SJSA1 (cell line): ENCODE results near the gene PLOD2. TPM values are rescaled to one million over a fixed set of nuclear protein-coding genes. Genes with fewer than 3 reads are reported as not detected.

Experiments used
- DNase-seq, 2 experiments: peaks; one replicate each; pipeline ENCODE4 v3.0.0-alpha.2; 2015 to 2020; ENCODE audit warnings: low spot score in 2 of 2, low read depth in 1 of 2
- H3K27ac ChIP-seq: fragments of 250-450 bp; sonication (Bioruptor Pico); 2 replicates; pipeline ENCODE4 v1.5.1; 2020; ENCODE audit warnings: mild to moderate bottlenecking, moderate library complexity
- H3K27me3 ChIP-seq: fragments of 250-450 bp; sonication (Bioruptor Pico); replicated peaks from 2 replicates; pipeline ENCODE4 v1.5.1; 2020; ENCODE audit warnings: mild to moderate bottlenecking, moderate library complexity
- H3K36me3 ChIP-seq: fragments of 250-450 bp; sonication (Bioruptor Pico); 2 replicates; pipeline ENCODE4 v1.5.1; 2020; ENCODE audit warnings: mild to moderate bottlenecking
- H3K4me1 ChIP-seq: fragments of 250-450 bp; sonication (Bioruptor Pico); replicated peaks from 2 replicates; pipeline ENCODE4 v1.6.1; 2021; ENCODE audit warnings: mild to moderate bottlenecking
- H3K4me3 ChIP-seq: fragments of 250-450 bp; sonication (Bioruptor Pico); 2 replicates; pipeline ENCODE4 v1.5.1; 2020; ENCODE audit warnings: mild to moderate bottlenecking
- H3K9me3 ChIP-seq: fragments of 250-450 bp; sonication (Bioruptor Pico); replicated peaks from 2 replicates; pipeline ENCODE4 v1.5.1; 2020; ENCODE audit warnings: mild to moderate bottlenecking
- total RNA-seq: library from RNA; depleted of rRNA; stranded (reverse); fragments of >200 nt; shearing (Covaris generic); gene quantifications from 2 replicates; pipeline ENCODE4 v1.2.3, GENCODE V29; 2014

PLOD2 gene
- total RNA-seq, 1 experiment from 2014 or later = 109 TPM

GRCh38 chr3:146145642-146146041 lies 15.3 kb downstream of the PLOD2 start:
- H3K4me1 ChIP-seq = peaks cover 35% of the 10 kb centered on the region
- peaks cover 7% of the 10 kb centered on the region; the same call in 1 of the 2 replicates for H3K36me3 ChIP-seq

GRCh38 chr3:146142757-146143156 lies 18.2 kb downstream of the PLOD2 start:
- H3K27me3 ChIP-seq = no peaks in the 10 kb centered on the region
- peaks cover 51% of the 10 kb centered on the region for H3K4me1 ChIP-seq
- peak overlapping the region; percentile 4; the same call in 1 of the 2 replicates for H3K27ac ChIP-seq
- DNase-seq = peak; percentile 45 to 50
- no peaks in the 10 kb centered on the region; the same call in 1 of the 2 replicates for H3K36me3 ChIP-seq
- no peaks in the 10 kb centered on the region for H3K9me3 ChIP-seq
- H3K4me3 ChIP-seq = no peak overlapping the region

More at GRCh38 chr3:146145642-146146041, 15.3 kb downstream of the PLOD2 start:
- no peaks in the 10 kb centered on the region for H3K27me3 ChIP-seq
- DNase-seq = no peak
- H3K27ac ChIP-seq = no peak overlapping the region
- H3K9me3 ChIP-seq = no peaks in the 10 kb centered on the region
- H3K4me3 ChIP-seq = no peak overlapping the region

GRCh38 chr3:146139586-146140110 lies 21.3 kb downstream of the PLOD2 start:
- DNase-seq = no peak
- Histone ChIP-seq H3K4me1 (peaks cover 47% of the 10 kb centered on the region), H3K9me3 (no peaks in the 10 kb centered on the region), H3K27me3 (no peaks in the 10 kb centered on the region), H3K4me3 (no peak overlapping the region), H3K36me3 (no peaks in the 10 kb centered on the region; the same call in 1 of the 2 replicates), H3K27ac (no peak overlapping the region; the same call in 1 of the 2 replicates)

GRCh38 chr3:146138902-146139301 lies 22.1 kb downstream of the PLOD2 start:
- DNase-seq = no peak
- H3K4me1 ChIP-seq = peaks cover 50% of the 10 kb centered on the region

GRCh38 chr3:146136647-146137046 lies 24.3 kb downstream of the PLOD2 start:
- Histone ChIP-seq H3K9me3 (no peaks in the 10 kb centered on the region), H3K27me3 (no peaks in the 10 kb centered on the region), H3K4me1 (peaks cover 50% of the 10 kb centered on the region), H3K36me3 (no peaks in the 10 kb centered on the region; the same call in 1 of the 2 replicates), H3K4me3 (no peak overlapping the region), H3K27ac (no peak overlapping the region)
- DNase-seq = no peak

More at GRCh38 chr3:146138902-146139301, 22.1 kb downstream of the PLOD2 start:
- H3K36me3 ChIP-seq = no peaks in the 10 kb centered on the region; the same call in 1 of the 2 replicates
- H3K27ac ChIP-seq = no peak overlapping the region
- no peaks in the 10 kb centered on the region for H3K9me3 ChIP-seq
- H3K4me3 ChIP-seq = no peak overlapping the region
- H3K27me3 ChIP-seq = no peaks in the 10 kb centered on the region

GRCh38 chr3:146134348-146135117 lies 26.5 kb downstream of the PLOD2 start:
- Histone ChIP-seq H3K4me1 (peaks cover 57% of the 10 kb centered on the region), H3K27ac (no peak overlapping the region), H3K36me3 (peaks cover 7% of the 10 kb centered on the region; the same call in 1 of the 2 replicates), H3K4me3 (no peak overlapping the region), H3K9me3 (no peaks in the 10 kb centered on the region), H3K27me3 (no peaks in the 10 kb centered on the region)
- no peak for DNase-seq

- peak in 1 of 2 experiments; percentile 40 for DNase-seq
- peak overlapping the region; percentile 89 for H3K27ac ChIP-seq
These were observed 27.5 kb downstream of the PLOD2 start for GRCh38 chr3:146133441-146133840.

GRCh38 chr3:146131616-146132410 lies 29.2 kb downstream of the PLOD2 start:
- Histone ChIP-seq H3K4me3 (no peak overlapping the region), H3K9me3 (no peaks in the 10 kb centered on the region), H3K27ac (peak overlapping the region; percentile 89), H3K4me1 (peaks cover 51% of the 10 kb centered on the region), H3K36me3 (peaks cover 9% of the 10 kb centered on the region), H3K27me3 (no peaks in the 10 kb centered on the region)
- DNase-seq = peak; percentile 81 to 94

More at GRCh38 chr3:146133441-146133840, 27.5 kb downstream of the PLOD2 start:
- H3K9me3 ChIP-seq = no peaks in the 10 kb centered on the region
- H3K27me3 ChIP-seq = no peaks in the 10 kb centered on the region
- H3K4me1 ChIP-seq = peaks cover 51% of the 10 kb centered on the region
- H3K4me3 ChIP-seq = no peak overlapping the region
- peaks cover 7% of the 10 kb centered on the region; the same call in 1 of the 2 replicates for H3K36me3 ChIP-seq

- peak in 1 of 2 experiments; percentile 42 for DNase-seq
- H3K27ac ChIP-seq = peak overlapping the region; percentile 89
These were observed 30.1 kb downstream of the PLOD2 start for GRCh38 chr3:146130881-146131371.

GRCh38 chr3:146129750-146130149 lies 31.2 kb downstream of the PLOD2 start:
- no peak for DNase-seq
- Histone ChIP-seq H3K4me1 (peaks cover 55% of the 10 kb centered on the region), H3K9me3 (no peaks in the 10 kb centered on the region), H3K4me3 (no peak overlapping the region), H3K27me3 (no peaks in the 10 kb centered on the region), H3K27ac (peak overlapping the region; percentile 89; the same call in 1 of the 2 replicates), H3K36me3 (peaks cover 9% of the 10 kb centered on the region)

More at GRCh38 chr3:146130881-146131371, 30.1 kb downstream of the PLOD2 start:
- Histone ChIP-seq H3K4me3 (no peak overlapping the region), H3K9me3 (no peaks in the 10 kb centered on the region), H3K36me3 (peaks cover 9% of the 10 kb centered on the region), H3K4me1 (peaks cover 55% of the 10 kb centered on the region), H3K27me3 (no peaks in the 10 kb centered on the region)

- peaks cover 49% of the 10 kb centered on the region for H3K4me1 ChIP-seq
- no peak overlapping the region for H3K4me3 ChIP-seq
- peaks cover 9% of the 10 kb centered on the region for H3K36me3 ChIP-seq
These were observed 32.0 kb downstream of the PLOD2 start for GRCh38 chr3:146128939-146129338.

GRCh38 chr3:146128179-146128578 lies 32.8 kb downstream of the PLOD2 start:
- no peak overlapping the region for H3K27ac ChIP-seq
- H3K27me3 ChIP-seq = no peaks in the 10 kb centered on the region
- peaks cover 9% of the 10 kb centered on the region for H3K36me3 ChIP-seq
- no peaks in the 10 kb centered on the region for H3K9me3 ChIP-seq
- no peak overlapping the region for H3K4me3 ChIP-seq
- H3K4me1 ChIP-seq = peaks cover 41% of the 10 kb centered on the region
- DNase-seq = no peak

More at GRCh38 chr3:146128939-146129338, 32.0 kb downstream of the PLOD2 start:
- Histone ChIP-seq H3K9me3 (no peaks in the 10 kb centered on the region), H3K27me3 (no peaks in the 10 kb centered on the region), H3K27ac (no peak overlapping the region)
- no peak for DNase-seq

- DNase-seq = peak in 1 of 2 experiments; percentile 28
- H3K27ac ChIP-seq = no peak overlapping the region
- no peak overlapping the region for H3K4me3 ChIP-seq
- peaks cover 26% of the 10 kb centered on the region for H3K36me3 ChIP-seq
- H3K27me3 ChIP-seq = no peaks in the 10 kb centered on the region
- H3K9me3 ChIP-seq = no peaks in the 10 kb centered on the region
- H3K4me1 ChIP-seq = peaks cover 21% of the 10 kb centered on the region
These were observed 35.0 kb downstream of the PLOD2 start for GRCh38 chr3:146125951-146126350.
